ENCODE results near the gene A2ML1.
"Not testable (repeated sequence)": the region's sequence is repeated elsewhere in the genome, so short reads cannot be mapped to it uniquely, and the experiment has no call there.

A2ML1 gene

DNA sequence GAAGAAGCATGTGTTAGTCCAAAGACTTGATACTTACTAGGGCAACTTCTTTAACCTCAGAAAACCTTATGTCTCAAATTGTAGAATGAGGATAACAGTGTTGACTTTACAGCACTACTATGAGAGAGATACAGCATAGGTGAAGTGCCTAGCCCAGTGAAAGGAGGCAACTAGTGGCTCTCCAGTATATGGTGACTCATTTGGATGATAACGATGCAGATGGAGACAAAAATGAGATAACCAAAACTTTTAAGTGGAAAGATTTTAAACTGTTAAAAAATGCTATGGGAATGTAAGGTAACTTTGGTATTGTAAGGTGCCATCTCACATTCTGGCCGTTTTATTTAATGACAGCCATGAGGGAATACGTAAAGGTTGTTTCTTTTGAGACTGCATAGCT lies 94.6 kb downstream of the A2ML1 start:
- peak overlapping the region; percentile 95 for H3K4me3 ChIP-seq (ENCODE audit: low read length, poor library complexity, severe bottlenecking)
- H2AFZ ChIP-seq (ENCODE audit: low read length) = no peak overlapping the region
- H3K36me3 ChIP-seq (ENCODE audit: insufficient read depth, low read length) = no peaks in the 10 kb centered on the region; the same call in 1 of the 2 replicates

DNA sequence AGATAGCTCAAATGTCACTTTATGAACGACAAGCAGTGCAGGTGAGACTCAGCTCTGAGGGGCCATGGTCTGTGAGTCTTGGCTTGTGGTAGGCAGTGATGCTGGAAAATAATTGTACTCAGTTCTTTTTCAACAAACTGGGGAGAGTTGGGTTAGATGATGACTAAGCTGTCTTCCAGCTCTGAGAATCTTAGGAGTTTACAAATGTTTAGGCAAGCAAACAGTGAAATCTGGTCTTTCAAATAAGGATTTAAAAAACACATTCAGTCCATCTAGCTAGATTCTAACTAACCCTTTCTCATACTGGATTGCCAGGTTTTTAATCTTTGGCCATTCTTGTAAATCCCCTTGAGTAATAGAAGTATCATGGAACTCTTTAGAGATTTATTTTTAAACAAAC lies 95.3 kb downstream of the A2ML1 start:
- no peaks in the 10 kb centered on the region for H3K9me2 ChIP-seq (replicated peaks; ENCODE audit: low read depth, low read length)
- no peak overlapping the region for H3K9ac ChIP-seq (ENCODE audit: low read depth, low read length, poor library complexity, severe bottlenecking)
- peaks cover 4% of the 10 kb centered on the region for H4K20me1 ChIP-seq (ENCODE audit: insufficient read depth, low read length, poor library complexity, severe bottlenecking)
- TF ChIP-seq, protein P1, sequence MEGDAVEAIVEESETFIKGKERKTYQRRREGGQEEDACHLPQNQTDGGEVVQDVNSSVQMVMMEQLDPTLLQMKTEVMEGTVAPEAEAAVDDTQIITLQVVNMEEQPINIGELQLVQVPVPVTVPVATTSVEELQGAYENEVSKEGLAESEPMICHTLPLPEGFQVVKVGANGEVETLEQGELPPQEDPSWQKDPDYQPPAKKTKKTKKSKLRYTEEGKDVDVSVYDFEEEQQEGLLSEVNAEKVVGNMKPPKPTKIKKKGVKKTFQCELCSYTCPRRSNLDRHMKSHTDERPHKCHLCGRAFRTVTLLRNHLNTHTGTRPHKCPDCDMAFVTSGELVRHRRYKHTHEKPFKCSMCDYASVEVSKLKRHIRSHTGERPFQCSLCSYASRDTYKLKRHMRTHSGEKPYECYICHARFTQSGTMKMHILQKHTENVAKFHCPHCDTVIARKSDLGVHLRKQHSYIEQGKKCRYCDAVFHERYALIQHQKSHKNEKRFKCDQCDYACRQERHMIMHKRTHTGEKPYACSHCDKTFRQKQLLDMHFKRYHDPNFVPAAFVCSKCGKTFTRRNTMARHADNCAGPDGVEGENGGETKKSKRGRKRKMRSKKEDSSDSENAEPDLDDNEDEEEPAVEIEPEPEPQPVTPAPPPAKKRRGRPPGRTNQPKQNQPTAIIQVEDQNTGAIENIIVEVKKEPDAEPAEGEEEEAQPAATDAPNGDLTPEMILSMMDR (conservative IDR thresholded peaks at IDR 0.05; ENCODE audit: low read length) = no peak
- TF ChIP-seq EZH2phosphoT487 (IDR thresholded peaks at IDR 0.05; ENCODE audit: borderline replicate concordance) = no peak
- no peaks in the 10 kb centered on the region for H3K9me3 ChIP-seq (ENCODE audit: insufficient read depth, low read depth, low read length)
- no peaks in the 10 kb centered on the region for H3F3A ChIP-seq (ENCODE audit: low read depth)
- H3K4me3 ChIP-seq (ENCODE audit: low read length, poor library complexity, severe bottlenecking) = no peak overlapping the region
- H2AFZ ChIP-seq (ENCODE audit: low read length) = no peak overlapping the region
- H3K4me2 ChIP-seq (ENCODE audit: low read depth, low read length, poor library complexity, severe bottlenecking) = peak overlapping the region; percentile 94
- H3K79me2 ChIP-seq (ENCODE audit: insufficient read depth, low read length) = peaks cover 22% of the 10 kb centered on the region
- H3K36me3 ChIP-seq (ENCODE audit: insufficient read depth, low read length) = peaks cover 3% of the 10 kb centered on the region; the same call in 1 of the 2 replicates
- H3K27me3 ChIP-seq (ENCODE audit: insufficient read depth, low read length, poor library complexity, severe bottlenecking) = no peaks in the 10 kb centered on the region
- peaks cover 39% of the 10 kb centered on the region for H3K4me1 ChIP-seq (ENCODE audit: insufficient read depth, low read length, poor library complexity, severe bottlenecking)

More for the DNA sequence above, 94.6 kb downstream of the A2ML1 start:
- TF ChIP-seq, protein P1 (conservative IDR thresholded peaks at IDR 0.05; ENCODE audit: low read length) = no peak
- TF ChIP-seq EZH2phosphoT487 (IDR thresholded peaks at IDR 0.05; ENCODE audit: borderline replicate concordance) = no peak
- Histone ChIP-seq H3K9me2 (replicated peaks; ENCODE audit: low read depth, low read length) (no peaks in the 10 kb centered on the region), H3K4me2 (ENCODE audit: low read depth, low read length, poor library complexity, severe bottlenecking) (peak overlapping the region; percentile 94), H3K9ac (ENCODE audit: low read depth, low read length, poor library complexity, severe bottlenecking) (peak overlapping the region; percentile 78), H3K27me3 (ENCODE audit: insufficient read depth, low read length, poor library complexity, severe bottlenecking) (no peaks in the 10 kb centered on the region), H4K20me1 (ENCODE audit: insufficient read depth, low read length, poor library complexity, severe bottlenecking) (peaks cover 4% of the 10 kb centered on the region), H3K79me2 (ENCODE audit: insufficient read depth, low read length) (peaks cover 22% of the 10 kb centered on the region), H3F3A (ENCODE audit: low read depth) (no peaks in the 10 kb centered on the region), H3K9me3 (ENCODE audit: insufficient read depth, low read depth, low read length) (no peaks in the 10 kb centered on the region), H3K4me1 (ENCODE audit: insufficient read depth, low read length, poor library complexity, severe bottlenecking) (peaks cover 41% of the 10 kb centered on the region)

DNA sequence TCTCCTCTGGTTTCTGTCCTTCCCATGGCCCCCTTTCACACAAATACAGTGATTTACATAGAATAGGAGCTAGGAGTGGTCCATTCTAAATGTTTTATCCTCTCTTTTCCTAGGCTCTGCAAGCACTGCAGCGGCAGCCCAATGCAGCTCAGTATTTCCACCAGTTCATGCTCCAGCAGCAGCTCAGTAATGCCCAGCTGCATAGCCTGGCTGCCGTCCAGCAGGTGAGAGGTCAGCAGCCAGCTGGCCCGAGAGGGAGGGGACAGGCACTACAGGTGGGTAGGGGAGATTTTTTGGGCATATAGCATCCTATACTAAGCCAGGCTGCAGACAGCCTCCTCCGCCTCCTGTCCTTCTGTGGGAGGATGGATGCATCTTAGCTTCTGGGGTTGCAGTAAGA lies 97.2 kb downstream of the A2ML1 start:
- not testable (repeated sequence) for H3K4me3 ChIP-seq (ENCODE audit: low read length, poor library complexity, severe bottlenecking); H3K36me3 ChIP-seq (ENCODE audit: insufficient read depth, low read length); H3K27me3 ChIP-seq (ENCODE audit: insufficient read depth, low read length, poor library complexity, severe bottlenecking); H4K20me1 ChIP-seq (ENCODE audit: insufficient read depth, low read length, poor library complexity, severe bottlenecking); H3K9me2 ChIP-seq (replicated peaks; ENCODE audit: low read depth, low read length); H3K4me2 ChIP-seq (ENCODE audit: low read depth, low read length, poor library complexity, severe bottlenecking); H3F3A ChIP-seq (ENCODE audit: low read depth); H3K9me3 ChIP-seq (ENCODE audit: insufficient read depth, low read depth, low read length); H2AFZ ChIP-seq (ENCODE audit: low read length); H3K9ac ChIP-seq (ENCODE audit: low read depth, low read length, poor library complexity, severe bottlenecking)
- peaks cover 22% of the 10 kb centered on the region for H3K79me2 ChIP-seq (ENCODE audit: insufficient read depth, low read length)
- H3K4me1 ChIP-seq (ENCODE audit: insufficient read depth, low read length, poor library complexity, severe bottlenecking) = peaks cover 26% of the 10 kb centered on the region

DNA sequence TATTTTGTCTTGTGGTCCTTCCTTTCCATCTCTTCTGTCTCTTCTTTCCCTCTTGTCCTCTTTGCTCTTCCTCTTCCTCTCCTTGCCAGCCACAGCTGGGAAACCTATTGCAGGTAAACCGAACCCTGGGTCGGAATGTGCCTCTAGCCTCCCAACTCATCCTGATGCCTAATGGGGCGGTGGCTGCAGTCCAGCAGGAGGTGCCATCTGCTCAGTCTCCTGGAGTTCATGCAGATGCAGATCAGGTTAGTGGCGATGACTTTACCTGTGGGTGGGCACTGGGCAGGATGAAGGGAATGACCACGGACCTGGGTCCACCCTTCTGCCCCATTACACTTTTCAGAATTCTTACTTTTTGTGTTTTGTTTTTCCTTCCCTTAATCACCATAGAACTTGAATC lies 100.1 kb downstream of the A2ML1 start:
- no peak overlapping the region for H3K9ac ChIP-seq (ENCODE audit: low read depth, low read length, poor library complexity, severe bottlenecking)
- H3K4me1 ChIP-seq (ENCODE audit: insufficient read depth, low read length, poor library complexity, severe bottlenecking) = no peaks in the 10 kb centered on the region
- no peaks in the 10 kb centered on the region for H3K79me2 ChIP-seq (ENCODE audit: insufficient read depth, low read length)
- no peaks in the 10 kb centered on the region for H3K9me2 ChIP-seq (replicated peaks; ENCODE audit: low read depth, low read length)
- no peak for TF ChIP-seq EZH2phosphoT487 (IDR thresholded peaks at IDR 0.05; ENCODE audit: borderline replicate concordance)
- TF ChIP-seq, protein P1 (conservative IDR thresholded peaks at IDR 0.05; ENCODE audit: low read length) = 0 out of 2 replicates have a peak, but pooled peaks have one; percentile 19
- no peak overlapping the region for H2AFZ ChIP-seq (ENCODE audit: low read length)
- H3K4me3 ChIP-seq (ENCODE audit: low read length, poor library complexity, severe bottlenecking) = no peak overlapping the region
- H3K9me3 ChIP-seq (ENCODE audit: insufficient read depth, low read depth, low read length) = no peaks in the 10 kb centered on the region
- no peaks in the 10 kb centered on the region for H3K27me3 ChIP-seq (ENCODE audit: insufficient read depth, low read length, poor library complexity, severe bottlenecking)
- no peaks in the 10 kb centered on the region for H4K20me1 ChIP-seq (ENCODE audit: insufficient read depth, low read length, poor library complexity, severe bottlenecking)
- peaks cover 13% of the 10 kb centered on the region; the same call in 1 of the 2 replicates for H3K36me3 ChIP-seq (ENCODE audit: insufficient read depth, low read length)
- H3K4me2 ChIP-seq (ENCODE audit: low read depth, low read length, poor library complexity, severe bottlenecking) = no peak overlapping the region
- no peaks in the 10 kb centered on the region for H3F3A ChIP-seq (ENCODE audit: low read depth)

Measured in Loucy (cell line).